MM.1S (cell line): ENCODE results near the gene ENHO.

Experiments used
- EZH2 ChIP-seq: fragments of 300-600 bp; sonication (generic); optimal IDR thresholded peaks from 2 replicates; pipeline ENCODE3; 2017; ENCODE audit warnings: low read depth, mild to moderate bottlenecking, antibody characterized with exemption, low read length, mixed read lengths
- TF ChIP-seq, protein P1 (sequence below): fragments of 300-600 bp; sonication (generic); IDR thresholded peaks from 2 replicates; pipeline ENCODE4 v1.5.1; 2016; ENCODE audit warnings: antibody characterized with exemption, low read length, mixed read lengths

DNA sequence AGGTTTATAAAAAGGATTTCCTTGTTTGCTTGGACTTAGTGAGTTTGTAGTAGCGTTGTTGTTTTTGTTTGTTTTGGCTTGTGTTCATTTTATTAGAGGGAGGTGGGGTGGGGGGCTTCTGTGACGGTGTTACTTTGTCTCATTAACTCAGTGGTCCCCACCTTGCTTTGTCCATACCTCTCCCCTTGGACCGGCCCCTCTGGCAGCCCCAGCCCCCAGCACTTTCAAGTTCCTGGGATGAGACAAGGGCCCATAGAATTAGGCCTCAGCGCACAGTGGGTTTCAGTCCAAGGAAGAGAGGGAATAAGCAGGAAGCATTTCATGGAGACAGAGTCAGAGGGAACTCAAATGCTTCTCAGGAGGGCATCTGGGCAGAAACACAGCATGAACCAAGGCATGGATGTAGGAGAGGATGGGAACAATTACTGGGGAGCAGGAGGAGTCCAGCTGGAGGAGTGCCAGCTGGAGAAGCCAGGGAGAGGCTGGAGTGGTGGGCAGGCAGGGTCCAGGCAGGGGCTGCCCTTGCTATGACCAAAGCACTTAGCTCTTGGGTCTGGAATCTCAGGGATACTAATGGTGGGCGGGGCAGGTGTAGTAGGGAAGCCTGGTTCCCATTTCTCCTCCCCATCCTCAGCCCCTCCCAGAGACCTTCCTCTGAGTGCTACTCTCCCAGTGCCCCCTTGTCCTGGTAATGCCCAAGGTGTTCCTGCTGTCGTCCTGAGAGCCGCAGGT lies 23.5 kb upstream of the ENHO start:
- TF ChIP-seq, protein P1, sequence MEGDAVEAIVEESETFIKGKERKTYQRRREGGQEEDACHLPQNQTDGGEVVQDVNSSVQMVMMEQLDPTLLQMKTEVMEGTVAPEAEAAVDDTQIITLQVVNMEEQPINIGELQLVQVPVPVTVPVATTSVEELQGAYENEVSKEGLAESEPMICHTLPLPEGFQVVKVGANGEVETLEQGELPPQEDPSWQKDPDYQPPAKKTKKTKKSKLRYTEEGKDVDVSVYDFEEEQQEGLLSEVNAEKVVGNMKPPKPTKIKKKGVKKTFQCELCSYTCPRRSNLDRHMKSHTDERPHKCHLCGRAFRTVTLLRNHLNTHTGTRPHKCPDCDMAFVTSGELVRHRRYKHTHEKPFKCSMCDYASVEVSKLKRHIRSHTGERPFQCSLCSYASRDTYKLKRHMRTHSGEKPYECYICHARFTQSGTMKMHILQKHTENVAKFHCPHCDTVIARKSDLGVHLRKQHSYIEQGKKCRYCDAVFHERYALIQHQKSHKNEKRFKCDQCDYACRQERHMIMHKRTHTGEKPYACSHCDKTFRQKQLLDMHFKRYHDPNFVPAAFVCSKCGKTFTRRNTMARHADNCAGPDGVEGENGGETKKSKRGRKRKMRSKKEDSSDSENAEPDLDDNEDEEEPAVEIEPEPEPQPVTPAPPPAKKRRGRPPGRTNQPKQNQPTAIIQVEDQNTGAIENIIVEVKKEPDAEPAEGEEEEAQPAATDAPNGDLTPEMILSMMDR: no peak
- TF ChIP-seq EZH2: no peak
